ENCODE data around the gene CDH8.
A peak's percentile ranks its signal among the peaks of the same experiment; 100 is the strongest.
"Not testable (repeated sequence)": the region's sequence is repeated elsewhere in the genome, so short reads cannot be mapped to it uniquely, and the experiment has no call there.

CDH8 gene

GRCh38 chr16:61797296-61797795, 238.9 kb downstream of the CDH8 start:
- Histone ChIP-seq H3K27ac (peak overlapping the region; percentile 46; the same call in 1 of the 2 replicates), H3K9ac (ENCODE audit: insufficient read length) (no peak overlapping the region), H3K36me3 (ENCODE audit: insufficient read depth, low read length) (no peaks in the 10 kb centered on the region), H3K9me3 (ENCODE audit: low read depth, low read length) (no peaks in the 10 kb centered on the region), H3K4me3 (no peak overlapping the region)
- no peak for DNase-seq (ENCODE audit: low read depth, low spot score)
- TF ChIP-seq POLR2AphosphoS5 (IDR thresholded peaks at IDR 0.05; ENCODE audit: borderline replicate concordance, low read depth, low read length) (no peak), EZH2 (IDR thresholded peaks at IDR 0.05) (no peak), FOXP2 (optimal IDR thresholded peaks at IDR 0.05; ENCODE audit: control extremely low read depth, extremely low read length, insufficient read depth) (no peak)

GRCh38 chr16:61792194-61792909, 243.9 kb downstream of the CDH8 start:
- Histone ChIP-seq H3K4me3 (0 out of 2 replicates have a peak overlapping the region, but pooled peaks have one; percentile 30), H3K9me3 (ENCODE audit: low read depth, low read length) (no peaks in the 10 kb centered on the region), H3K9ac (ENCODE audit: insufficient read length) (no peak overlapping the region), H3K27ac (peak overlapping the region; percentile 92), H3K36me3 (ENCODE audit: insufficient read depth, low read length) (no peaks in the 10 kb centered on the region)
- DNase-seq (ENCODE audit: low read depth, low spot score) = peak; percentile 63
- TF ChIP-seq EZH2 (IDR thresholded peaks at IDR 0.05) = no peak
- TF ChIP-seq POLR2AphosphoS5 (IDR thresholded peaks at IDR 0.05; ENCODE audit: borderline replicate concordance, low read depth, low read length) = no peak
- TF ChIP-seq FOXP2 (optimal IDR thresholded peaks at IDR 0.05; ENCODE audit: control extremely low read depth, extremely low read length, insufficient read depth) = no peak

- no peak for DNase-seq (ENCODE audit: low read depth, low spot score)
- Histone ChIP-seq H3K9me3 (ENCODE audit: low read depth, low read length) (no peaks in the 10 kb centered on the region), H3K4me3 (no peak overlapping the region), H3K9ac (ENCODE audit: insufficient read length) (no peak overlapping the region), H3K27ac (peak overlapping the region; percentile 92), H3K36me3 (ENCODE audit: insufficient read depth, low read length) (no peaks in the 10 kb centered on the region)
- no peak for TF ChIP-seq POLR2AphosphoS5 (IDR thresholded peaks at IDR 0.05; ENCODE audit: borderline replicate concordance, low read depth, low read length)
- no peak for TF ChIP-seq EZH2 (IDR thresholded peaks at IDR 0.05)
These were observed 244.8 kb downstream of the CDH8 start for GRCh38 chr16:61791464-61791863.

DNA sequence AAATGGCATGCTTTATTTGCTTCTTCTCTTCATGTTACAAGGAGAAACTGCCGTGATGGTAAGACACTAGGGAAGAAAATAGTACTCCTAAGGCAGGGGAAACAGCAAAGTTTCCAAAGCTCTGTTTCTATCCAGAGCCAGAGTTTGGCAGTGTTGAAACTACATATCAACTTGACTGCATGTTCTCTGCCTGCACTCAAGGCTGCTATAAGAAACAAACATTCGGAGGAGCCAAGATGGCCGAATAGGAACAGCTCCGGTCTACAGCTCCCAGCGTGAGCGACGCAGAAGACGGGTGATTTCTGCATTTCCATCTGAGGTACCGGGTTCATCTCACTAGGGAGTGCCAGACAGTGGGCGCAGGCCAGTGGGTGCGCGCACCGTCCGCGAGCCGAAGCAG, 254.4 kb downstream of the CDH8 start:
- not testable (repeated sequence) for DNase-seq (ENCODE audit: low read depth, low spot score); H3K4me3 ChIP-seq; H3K9me3 ChIP-seq (ENCODE audit: low read depth, low read length); H3K36me3 ChIP-seq (ENCODE audit: insufficient read depth, low read length); H3K27ac ChIP-seq; H3K9ac ChIP-seq (ENCODE audit: insufficient read length)

DNA sequence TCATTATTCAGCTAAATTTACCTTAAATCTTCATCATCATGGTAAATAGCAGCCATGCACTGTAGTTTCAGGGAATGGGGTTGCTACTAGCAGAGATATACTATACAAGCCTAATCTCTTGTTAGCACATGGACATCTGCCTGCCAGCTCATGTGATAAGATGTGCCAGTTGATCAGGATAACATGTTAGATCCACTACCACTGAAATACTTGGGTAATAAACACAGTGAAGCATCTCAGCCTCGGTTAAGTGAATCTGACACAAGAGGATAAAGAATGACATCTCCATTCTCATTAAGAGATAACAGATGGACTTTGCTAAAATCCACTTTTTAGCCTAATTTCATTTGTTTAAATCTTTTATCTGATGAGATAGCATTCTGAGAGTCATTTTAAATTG, 256.1 kb downstream of the CDH8 start:
- Histone ChIP-seq H3K4me3 (no peak overlapping the region), H3K36me3 (ENCODE audit: insufficient read depth, low read length) (no peaks in the 10 kb centered on the region), H3K27ac (no peak overlapping the region), H3K9me3 (ENCODE audit: low read depth, low read length) (no peaks in the 10 kb centered on the region), H3K9ac (ENCODE audit: insufficient read length) (no peak overlapping the region)
- no peak for TF ChIP-seq POLR2AphosphoS5 (IDR thresholded peaks at IDR 0.05; ENCODE audit: borderline replicate concordance, low read depth, low read length)
- TF ChIP-seq EZH2 (IDR thresholded peaks at IDR 0.05) = no peak
- TF ChIP-seq FOXP2 (optimal IDR thresholded peaks at IDR 0.05; ENCODE audit: control extremely low read depth, extremely low read length, insufficient read depth) = no peak
- DNase-seq (ENCODE audit: low read depth, low spot score) = no peak

- H3K36me3 ChIP-seq (ENCODE audit: insufficient read depth, low read length) = no peaks in the 10 kb centered on the region
- DNase-seq (ENCODE audit: low read depth, low spot score) = no peak
- no peak overlapping the region for H3K4me3 ChIP-seq
- no peak overlapping the region for H3K27ac ChIP-seq
- H3K9ac ChIP-seq (ENCODE audit: insufficient read length) = no peak overlapping the region
- TF ChIP-seq POLR2AphosphoS5 (IDR thresholded peaks at IDR 0.05; ENCODE audit: borderline replicate concordance, low read depth, low read length) (no peak), FOXP2 (optimal IDR thresholded peaks at IDR 0.05; ENCODE audit: control extremely low read depth, extremely low read length, insufficient read depth) (no peak), EZH2 (IDR thresholded peaks at IDR 0.05) (no peak)
- no peaks in the 10 kb centered on the region for H3K9me3 ChIP-seq (ENCODE audit: low read depth, low read length)
These were observed 265.9 kb downstream of the CDH8 start for GRCh38 chr16:61770301-61770700.

- H3K36me3 ChIP-seq (ENCODE audit: insufficient read depth, low read length) = no peaks in the 10 kb centered on the region
- no peaks in the 10 kb centered on the region for H3K9me3 ChIP-seq (ENCODE audit: low read depth, low read length)
- H3K27ac ChIP-seq = no peak overlapping the region
- H3K4me3 ChIP-seq = no peak overlapping the region
- no peak for DNase-seq (ENCODE audit: low read depth, low spot score)
- TF ChIP-seq EZH2 (IDR thresholded peaks at IDR 0.05) = no peak
- no peak for TF ChIP-seq FOXP2 (optimal IDR thresholded peaks at IDR 0.05; ENCODE audit: control extremely low read depth, extremely low read length, insufficient read depth)
- no peak for TF ChIP-seq POLR2AphosphoS5 (IDR thresholded peaks at IDR 0.05; ENCODE audit: borderline replicate concordance, low read depth, low read length)
- no peak overlapping the region for H3K9ac ChIP-seq (ENCODE audit: insufficient read length)
These were observed 272.2 kb downstream of the CDH8 start for GRCh38 chr16:61763991-61764390.

GRCh38 chr16:61763013-61763412, 273.2 kb downstream of the CDH8 start:
- Histone ChIP-seq H3K4me3 (no peak overlapping the region), H3K36me3 (ENCODE audit: insufficient read depth, low read length) (no peaks in the 10 kb centered on the region), H3K9ac (ENCODE audit: insufficient read length) (no peak overlapping the region), H3K9me3 (ENCODE audit: low read depth, low read length) (no peaks in the 10 kb centered on the region), H3K27ac (no peak overlapping the region)
- DNase-seq (ENCODE audit: low read depth, low spot score) = no peak
- no peak for TF ChIP-seq POLR2AphosphoS5 (IDR thresholded peaks at IDR 0.05; ENCODE audit: borderline replicate concordance, low read depth, low read length)
- TF ChIP-seq EZH2 (IDR thresholded peaks at IDR 0.05) = no peak
- no peak for TF ChIP-seq FOXP2 (optimal IDR thresholded peaks at IDR 0.05; ENCODE audit: control extremely low read depth, extremely low read length, insufficient read depth)

DNA sequence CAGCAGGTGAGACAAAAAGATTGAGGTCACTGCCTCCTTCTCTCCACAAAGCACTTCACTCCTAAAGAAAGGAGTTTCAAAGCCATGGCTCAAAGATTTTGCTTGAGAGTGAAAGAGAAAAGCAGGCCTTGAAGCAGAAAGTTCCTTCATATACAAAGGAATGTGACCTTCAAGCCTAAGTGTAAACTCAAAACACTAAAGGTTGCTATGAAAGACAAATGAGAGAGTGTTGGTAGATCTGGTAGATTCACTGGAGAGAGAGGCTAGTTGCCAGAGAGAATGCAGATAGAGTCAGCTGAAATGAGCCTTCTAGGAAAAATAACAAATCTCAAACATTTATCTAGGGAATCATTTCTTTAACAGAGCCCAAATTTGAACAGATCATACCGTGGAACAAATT, 305.2 kb downstream of the CDH8 start:
- no peak for DNase-seq (ENCODE audit: low read depth, low spot score)
- H3K36me3 ChIP-seq (ENCODE audit: insufficient read depth, low read length) = no peaks in the 10 kb centered on the region
- H3K4me3 ChIP-seq = no peak overlapping the region
- TF ChIP-seq POLR2AphosphoS5 (IDR thresholded peaks at IDR 0.05; ENCODE audit: borderline replicate concordance, low read depth, low read length) (no peak), EZH2 (IDR thresholded peaks at IDR 0.05) (no peak), FOXP2 (optimal IDR thresholded peaks at IDR 0.05; ENCODE audit: control extremely low read depth, extremely low read length, insufficient read depth) (no peak)
- no peak overlapping the region for H3K27ac ChIP-seq
- no peak overlapping the region for H3K9ac ChIP-seq (ENCODE audit: insufficient read length)
- H3K9me3 ChIP-seq (ENCODE audit: low read depth, low read length) = no peaks in the 10 kb centered on the region
